Loucy (cell line): ENCODE results near the gene PHGDH.

Source experiments
- CTCF ChIP-seq: fragments of 200-600 bp; sonication (generic); conservative IDR thresholded peaks from 2 replicates; pipeline ENCODE4 v1.5.1; 2014; ENCODE audit warnings: mild to moderate bottlenecking, antibody characterized with exemption, low read length
- EZH2phosphoT487 ChIP-seq: fragments of 200-600 bp; IDR thresholded peaks from 2 replicates; pipeline ENCODE4 v1.6.1; 2018; ENCODE audit warnings: antibody characterized with exemption, mild to moderate bottlenecking, moderate library complexity, borderline replicate concordance

GRCh38 chr1:119703666-119704450 lies 7.9 kb upstream of the PHGDH start:
- no peak for TF ChIP-seq CTCF
- no peak for TF ChIP-seq EZH2phosphoT487
